ENCODE results near the gene ACER2. TPM values are rescaled to one million over a fixed set of nuclear protein-coding genes. Genes with fewer than 3 reads are reported as not detected.

ACER2 gene
- total and polyA plus RNA-seq, 2 of the 8 experiments (the other 6 are each of a cell fraction or from before 2014, with no cell fraction given): 7.4 to 8.8 TPM

DNA sequence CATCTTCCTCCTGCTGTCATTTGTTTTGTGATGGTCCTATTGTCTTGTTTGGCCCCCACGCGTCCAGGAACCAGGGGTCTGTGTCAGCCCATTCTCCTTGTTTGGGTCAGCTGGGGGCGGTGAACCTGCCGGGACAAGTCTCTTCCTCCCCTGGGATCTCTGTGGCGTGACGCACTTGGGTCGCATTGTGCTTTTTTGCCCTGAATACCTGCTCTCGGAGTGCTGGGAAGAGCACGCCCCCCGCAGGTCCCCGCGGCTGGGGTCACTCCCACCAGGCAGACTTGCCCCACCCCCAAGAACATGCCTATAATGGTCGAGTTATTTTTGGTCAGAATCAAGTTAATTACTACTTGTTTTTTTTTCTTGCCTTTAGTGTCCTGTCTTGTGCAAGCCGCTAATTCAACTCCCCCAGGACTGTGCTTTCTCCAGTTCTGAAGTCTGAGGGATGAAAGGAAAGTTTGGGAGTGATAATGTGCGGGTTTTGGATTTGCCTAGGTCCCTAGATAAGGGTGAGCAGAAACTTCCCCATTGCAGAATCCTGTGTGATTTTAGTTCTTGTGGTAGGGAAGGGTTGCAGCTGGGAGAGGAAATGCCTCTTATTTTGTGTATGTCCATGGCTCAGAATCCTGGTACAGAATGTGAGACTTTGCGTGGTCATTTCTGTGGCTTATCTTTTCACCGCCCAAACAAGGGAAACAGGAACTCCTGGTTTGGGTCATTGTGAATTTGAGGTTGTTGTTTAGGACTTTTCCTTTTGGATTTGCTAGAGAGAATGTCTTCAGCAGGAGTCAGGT lies 789 bp downstream of the ACER2 start:
- Histone ChIP-seq H3K23ac (ENCODE audit: insufficient read length) (no peak overlapping the region), H3K9ac (replicated peaks in 1 of 4; ENCODE audit: extremely low read depth in 1 of 4, low read depth in 3 of 4, low read length in 3 of 4) (peak overlapping the region in 3 of 4 experiments; percentile 47 to 61 (median 51); a peak in 6 of 7 replicates), H3K27me3 (replicated peaks in 1 of 4; ENCODE audit: control insufficient read depth in 3 of 4, extremely low read depth in 1 of 4, insufficient read depth in 3 of 4, low read length in 3 of 4) (peaks cover 0 to 7% (median 0%) of the 10 kb centered on the region in 4 experiments; a peak in 2 of 7 replicates), H3K27ac (ENCODE audit: low read depth, low read length) (no peak overlapping the region; the same call in 1 of the 2 replicates), H3K14ac (ENCODE audit: insufficient read length) (no peak overlapping the region), H3K4me2 (ENCODE audit: insufficient read depth in 1 of 2, low read depth in 2 of 2, low read length in 2 of 2) (peak overlapping the region; percentile 74 to 95), H2BK20ac (ENCODE audit: low read length) (no peak overlapping the region), H4K91ac (replicated peaks; ENCODE audit: insufficient read length, low read length) (no peak overlapping the region), H4K5ac (ENCODE audit: insufficient read length, low read depth, low read length) (no peak overlapping the region), H3K79me1 (ENCODE audit: low read depth, low read length) (peaks cover 7% of the 10 kb centered on the region; the same call in 1 of the 2 replicates), H2AFZ (ENCODE audit: low read length) (peak overlapping the region; percentile 81), H3K79me2 (ENCODE audit: control insufficient read depth in 1 of 2, insufficient read depth in 2 of 2, low read length in 2 of 2) (peaks cover 0 to 32% of the 10 kb centered on the region in 2 experiments; a peak in 2 of 4 replicates), H3K23me2 (ENCODE audit: low read depth, low read length) (peaks cover 16% of the 10 kb centered on the region), H2BK15ac (ENCODE audit: low read length) (no peak overlapping the region), H3K56ac (replicated peaks; ENCODE audit: insufficient read length, low read depth, low read length) (no peak overlapping the region), H3K4ac (replicated peaks; ENCODE audit: insufficient read length, low read depth, low read length) (no peak overlapping the region), H4K8ac (ENCODE audit: extremely low read depth, insufficient read depth, low read length) (no peak overlapping the region), H2AK5ac (ENCODE audit: low read depth, low read length) (0 out of 2 replicates have a peak overlapping the region, but pooled peaks have one; percentile 49), H3K9me3 (ENCODE audit: insufficient read depth in 2 of 2, low read depth in 1 of 2, low read length in 1 of 2) (no peaks in the 10 kb centered on the region), H3K4me3 (ENCODE audit: extremely low read depth in 1 of 4, insufficient read depth in 2 of 4, low read depth in 3 of 4, low read length in 4 of 4) (peak overlapping the region; percentile 65 to 88 (median 80)), H3K18ac (ENCODE audit: extremely low read depth, low read length) (peak overlapping the region; percentile 26), H2BK12ac (ENCODE audit: low read depth, low read length) (no peak overlapping the region), H3K4me1 (replicated peaks in 1 of 4; ENCODE audit: control insufficient read depth in 3 of 4, insufficient read depth in 4 of 4, low read length in 3 of 4) (peaks cover 2 to 13% (median 10%) of the 10 kb centered on the region in 4 experiments; a peak in 5 of 7 replicates), H3K36me3 (ENCODE audit: control insufficient read depth in 2 of 4, insufficient read depth in 4 of 4, low read length in 3 of 4) (no peaks in the 10 kb centered on the region), H2BK120ac (replicated peaks; ENCODE audit: low read depth, low read length) (no peak overlapping the region), H2BK5ac (ENCODE audit: low read depth, low read length) (peak overlapping the region; percentile 57; the same call in 1 of the 2 replicates), H4K20me1 (replicated peaks in 1 of 2; ENCODE audit: control insufficient read depth in 1 of 2, insufficient read depth in 2 of 2, low read length in 2 of 2) (no peaks in the 10 kb centered on the region)
- no peak for TF ChIP-seq HDAC6 (IDR thresholded peaks at IDR 0.05; ENCODE audit: low read depth, low read length)
- TF ChIP-seq HDAC2 (IDR thresholded peaks at IDR 0.05; ENCODE audit: borderline replicate concordance in 1 of 2, low read depth in 2 of 2, low read length in 2 of 2): 0 out of 4 replicates have a peak, but pooled peaks of 1 of the 2 experiments have one; percentile 52
- TF ChIP-seq RBBP5 (IDR thresholded peaks at IDR 0.05; ENCODE audit: borderline replicate concordance, low read depth, low read length): no peak
- no peak for TF ChIP-seq TAF7 (optimal IDR thresholded peaks at IDR 0.05; ENCODE audit: borderline replicate concordance, low read depth, low read length)
- TF ChIP-seq MAFK (IDR thresholded peaks at IDR 0.05; ENCODE audit: low read depth, low read length): no peak
- 0 out of 2 replicates have a peak, but pooled peaks have one; percentile 31 for TF ChIP-seq SUZ12 (IDR thresholded peaks at IDR 0.05; ENCODE audit: low read length)
- no peak for TF ChIP-seq CEBPB (IDR thresholded peaks at IDR 0.05; ENCODE audit: low read depth, low read length)
- TF ChIP-seq SIX5 (IDR thresholded peaks at IDR 0.05; ENCODE audit: low read depth, low read length): no peak
- peak; percentile 3 to 12; a peak in 1 of 4 replicates for TF ChIP-seq SIN3A (conservative IDR thresholded peaks at IDR 0.05 in 1 of 2, IDR thresholded peaks at IDR 0.05 in 1 of 2; ENCODE audit: low read depth in 1 of 2, low read length in 2 of 2)
- no peak; a peak in 1 of 4 replicates for TF ChIP-seq RAD21 (IDR thresholded peaks at IDR 0.05 in 1 of 2, conservative IDR thresholded peaks at IDR 0.05 in 1 of 2; ENCODE audit: low read depth in 2 of 2, low read length in 2 of 2)
- WGBS, 2 experiments (ENCODE audit: extremely low coverage in 1 of 2, insufficient coverage in 1 of 2, insufficient read length in 1 of 2, insufficient replicate concordance in 2 of 2, low coverage in 1 of 2, low lambda C conversion rate in 2 of 2, missing lambda C conversion rate in 1 of 2): 13% methylated on average over 17 of the region's 17 CpGs; no CpG with 5 or more reads in 1 of the 2 experiments
- POLR2A ChIA-PET (ENCODE audit: partially characterized antibody): interaction anchor here (0.7 to 2.0 kb wide), 7 partner anchors 12 to 179 kb away, joined by 3 to 15 read pairs (median 5); partner anchors contain the start of genes DENND4C and RPS6
- DNase-seq (ENCODE audit: low read depth in 1 of 2, low spot score in 2 of 2) (no peak), FAIRE-seq (no peak)
- CTCF ChIA-PET (ENCODE audit: partially characterized antibody): interaction anchor here (0.8 to 1.5 kb wide), 4 partner anchors 13 to 55 kb away, joined by 3 to 8 read pairs (median 4); no protein-coding TSS in a partner anchor

Data from H1 (cell line).